ENCODE measurements around the gene RNF225. TPM values are rescaled to one million over a fixed set of nuclear protein-coding genes. Genes with fewer than 3 reads are reported as not detected.

RNF225 gene
- total and polyA plus RNA-seq, 10 of the 15 experiments (the other 5 are each of a cell fraction or from before 2014, with no cell fraction given), result 0.27 to 0.28 TPM; not detected in 8

DNA sequence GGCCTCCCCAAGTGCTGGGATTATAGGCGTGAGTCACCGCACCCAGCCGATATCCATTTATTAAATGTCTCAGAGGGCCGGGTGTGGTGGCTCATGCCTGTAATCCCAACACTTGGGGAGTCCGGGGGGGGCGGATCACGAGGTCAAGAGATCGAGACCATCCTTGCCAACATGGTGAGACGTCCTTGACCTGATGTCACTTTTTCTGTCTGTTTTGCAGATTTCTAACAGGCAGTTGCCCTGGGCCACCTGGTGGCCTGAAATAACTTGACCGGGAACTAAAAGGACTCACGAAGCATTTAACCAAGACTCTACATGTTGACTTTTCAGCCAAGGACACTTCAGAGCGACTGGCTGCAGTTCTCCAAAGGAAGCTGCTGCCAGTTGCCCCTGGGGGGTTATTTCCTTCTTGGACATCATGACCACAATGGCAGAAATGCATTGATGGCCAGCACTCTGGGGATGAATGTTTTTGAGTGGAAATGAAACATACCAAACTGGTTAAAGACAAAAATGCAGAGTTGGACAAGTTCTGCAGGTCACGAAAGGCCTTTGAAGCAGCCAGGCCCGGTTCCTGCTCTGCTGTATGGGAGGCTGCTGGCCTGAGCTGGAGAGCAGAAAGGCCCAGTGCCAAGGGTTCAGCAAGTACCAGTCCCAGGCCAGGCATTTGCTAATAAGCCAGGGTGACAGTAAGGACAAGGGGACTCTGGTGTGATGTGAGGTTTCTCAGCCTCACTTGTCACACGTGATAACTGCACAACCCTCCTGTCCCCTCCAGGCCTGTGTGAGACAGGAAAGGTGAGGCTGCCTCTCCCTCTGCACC lies 22.9 kb upstream of the RNF225 start:
- ChIA-PET SMC1A (ENCODE audit: uncharacterized antibody, unreplicated experiment) (interaction anchor here (2.7 kb wide), 1 partner anchor 8 kb away, joined by 7 read pairs; no protein-coding TSS in a partner anchor), CTCF (no interaction called here), RAD21 (ENCODE audit: unreplicated experiment) (no interaction called here), POLR2A (interaction anchor here (1.4 kb wide), 1 partner anchor 7 kb away, joined by 4 read pairs; no protein-coding TSS in a partner anchor)
- in situ Hi-C loops (cut with MboI), result no loop called here
- no peak for DNase-seq (ENCODE audit: low read depth, low spot score)
- no peaks in the 10 kb centered on the region for H3K36me3 ChIP-seq (ENCODE audit: control insufficient read depth in 2 of 2, insufficient read depth in 2 of 2, low read length in 1 of 2)
- no peak overlapping the region for H3K9ac ChIP-seq (ENCODE audit: control insufficient read depth, insufficient read depth, low read length)
- no peak for FAIRE-seq
- BruUV-seq (replicated peaks), result no TSS peak
- no peak overlapping the region for H3K4me2 ChIP-seq (ENCODE audit: control insufficient read depth, insufficient read depth)
- no peaks in the 10 kb centered on the region for H3K9me3 ChIP-seq (replicated peaks; ENCODE audit: control insufficient read depth, insufficient read depth, low read length)
- WGBS (ENCODE audit: insufficient coverage, insufficient replicate concordance, low lambda C conversion rate, missing lambda C conversion rate), result 60% methylated on average over 15 of the region's 15 CpGs
- no peaks in the 10 kb centered on the region for H3K4me1 ChIP-seq (ENCODE audit: control insufficient read depth, insufficient read depth, low read length)
- H2AFZ ChIP-seq (ENCODE audit: control insufficient read depth, low read depth, low read length), result no peak overlapping the region
- intact Hi-C loops (cut with micrococcal nuclease; ENCODE audit: unreplicated experiment), result no loop called here
- no peak for ATAC-seq
- no peak overlapping the region for H3K27ac ChIP-seq (ENCODE audit: control insufficient read depth, insufficient read depth)
- H4K20me1 ChIP-seq (ENCODE audit: control insufficient read depth, insufficient read depth), result no peaks in the 10 kb centered on the region
- H3K27me3 ChIP-seq (replicated peaks in 1 of 2; ENCODE audit: control insufficient read depth in 2 of 2, insufficient read depth in 2 of 2, low read length in 1 of 2), result no peaks in the 10 kb centered on the region
- TF ChIP-seq NFIC (IDR thresholded peaks at IDR 0.05; ENCODE audit: low read depth, low read length), result no peak
- TF ChIP-seq, protein P1, sequence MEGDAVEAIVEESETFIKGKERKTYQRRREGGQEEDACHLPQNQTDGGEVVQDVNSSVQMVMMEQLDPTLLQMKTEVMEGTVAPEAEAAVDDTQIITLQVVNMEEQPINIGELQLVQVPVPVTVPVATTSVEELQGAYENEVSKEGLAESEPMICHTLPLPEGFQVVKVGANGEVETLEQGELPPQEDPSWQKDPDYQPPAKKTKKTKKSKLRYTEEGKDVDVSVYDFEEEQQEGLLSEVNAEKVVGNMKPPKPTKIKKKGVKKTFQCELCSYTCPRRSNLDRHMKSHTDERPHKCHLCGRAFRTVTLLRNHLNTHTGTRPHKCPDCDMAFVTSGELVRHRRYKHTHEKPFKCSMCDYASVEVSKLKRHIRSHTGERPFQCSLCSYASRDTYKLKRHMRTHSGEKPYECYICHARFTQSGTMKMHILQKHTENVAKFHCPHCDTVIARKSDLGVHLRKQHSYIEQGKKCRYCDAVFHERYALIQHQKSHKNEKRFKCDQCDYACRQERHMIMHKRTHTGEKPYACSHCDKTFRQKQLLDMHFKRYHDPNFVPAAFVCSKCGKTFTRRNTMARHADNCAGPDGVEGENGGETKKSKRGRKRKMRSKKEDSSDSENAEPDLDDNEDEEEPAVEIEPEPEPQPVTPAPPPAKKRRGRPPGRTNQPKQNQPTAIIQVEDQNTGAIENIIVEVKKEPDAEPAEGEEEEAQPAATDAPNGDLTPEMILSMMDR (IDR thresholded peaks at IDR 0.05 in 2 of 3, conservative IDR thresholded peaks at IDR 0.05 in 1 of 3; ENCODE audit: control insufficient read depth in 2 of 3, extremely low read depth in 1 of 3, insufficient read depth in 1 of 3, low read depth in 3 of 3, low read length in 3 of 3), result 0 out of 6 replicates have a peak, but pooled peaks of 2 of the 3 experiments have one; percentile 5
- no peaks in the 10 kb centered on the region for H3K79me2 ChIP-seq (ENCODE audit: control insufficient read depth, insufficient read depth, low read length)
- no peak overlapping the region for H3K4me3 ChIP-seq

DNA sequence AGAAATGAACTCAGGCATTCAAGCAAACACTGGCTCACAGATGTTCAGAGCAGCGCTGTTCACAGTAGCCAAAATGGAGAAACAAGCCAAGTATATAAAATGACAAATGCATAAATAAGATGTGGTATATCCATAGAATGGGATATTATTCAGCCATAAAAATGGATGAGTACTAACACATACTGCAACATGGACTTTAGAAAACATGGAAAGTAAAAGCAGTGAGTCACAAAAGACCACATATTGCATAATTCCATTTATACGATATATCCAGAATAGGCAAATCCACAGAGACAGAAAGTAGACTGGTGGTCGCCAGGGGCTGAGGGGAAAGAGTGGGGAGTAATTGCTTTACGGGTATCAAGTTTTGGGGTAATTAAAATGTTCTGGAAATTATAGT lies 21.3 kb upstream of the RNF225 start:
- intact Hi-C loops (cut with micrococcal nuclease; ENCODE audit: unreplicated experiment), result no loop called here
- FAIRE-seq, result no peak
- TF ChIP-seq FOXM1 (IDR thresholded peaks at IDR 0.05; ENCODE audit: low read depth, low read length) (no peak), CHD2 (IDR thresholded peaks at IDR 0.05; ENCODE audit: borderline replicate concordance, low read depth, low read length) (no peak), ZNF217 (IDR thresholded peaks at IDR 0.05) (no peak), JUND (IDR thresholded peaks at IDR 0.05; ENCODE audit: low read depth, low read length) (no peak), PAX5 (IDR thresholded peaks at IDR 0.05; ENCODE audit: borderline replicate concordance, low read depth, low read length) (no peak), SREBF1 (IDR thresholded peaks at IDR 0.05; ENCODE audit: low read length) (no peak)
- TF ChIP-seq, protein P2, sequence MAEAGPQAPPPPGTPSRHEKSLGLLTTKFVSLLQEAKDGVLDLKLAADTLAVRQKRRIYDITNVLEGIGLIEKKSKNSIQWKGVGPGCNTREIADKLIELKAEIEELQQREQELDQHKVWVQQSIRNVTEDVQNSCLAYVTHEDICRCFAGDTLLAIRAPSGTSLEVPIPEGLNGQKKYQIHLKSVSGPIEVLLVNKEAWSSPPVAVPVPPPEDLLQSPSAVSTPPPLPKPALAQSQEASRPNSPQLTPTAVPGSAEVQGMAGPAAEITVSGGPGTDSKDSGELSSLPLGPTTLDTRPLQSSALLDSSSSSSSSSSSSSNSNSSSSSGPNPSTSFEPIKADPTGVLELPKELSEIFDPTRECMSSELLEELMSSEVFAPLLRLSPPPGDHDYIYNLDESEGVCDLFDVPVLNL (IDR thresholded peaks at IDR 0.05; ENCODE audit: low read depth, low read length), result no peak
- TF ChIP-seq, protein P3, sequence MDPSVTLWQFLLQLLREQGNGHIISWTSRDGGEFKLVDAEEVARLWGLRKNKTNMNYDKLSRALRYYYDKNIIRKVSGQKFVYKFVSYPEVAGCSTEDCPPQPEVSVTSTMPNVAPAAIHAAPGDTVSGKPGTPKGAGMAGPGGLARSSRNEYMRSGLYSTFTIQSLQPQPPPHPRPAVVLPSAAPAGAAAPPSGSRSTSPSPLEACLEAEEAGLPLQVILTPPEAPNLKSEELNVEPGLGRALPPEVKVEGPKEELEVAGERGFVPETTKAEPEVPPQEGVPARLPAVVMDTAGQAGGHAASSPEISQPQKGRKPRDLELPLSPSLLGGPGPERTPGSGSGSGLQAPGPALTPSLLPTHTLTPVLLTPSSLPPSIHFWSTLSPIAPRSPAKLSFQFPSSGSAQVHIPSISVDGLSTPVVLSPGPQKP (IDR thresholded peaks at IDR 0.05; ENCODE audit: low read depth, low read length), result no peak

More for the DNA sequence above, 21.3 kb upstream of the RNF225 start:
- ChIA-PET RAD21 (ENCODE audit: unreplicated experiment) (no interaction called here), SMC1A (ENCODE audit: uncharacterized antibody, unreplicated experiment) (interaction anchor here (1.1 to 2.7 kb wide), 2 partner anchors 10 to 11 kb away, joined by 3 to 7 read pairs; partner anchors contain the start of gene ZNF497), POLR2A (interaction anchor here (1.1 to 1.4 kb wide), 2 partner anchors 9 to 12 kb away, joined by 4 read pairs; partner anchors contain the start of gene ZNF497), CTCF (interaction anchor here (1.5 kb wide), 1 partner anchor 9 kb away, joined by 4 read pairs; no protein-coding TSS in a partner anchor)
- in situ Hi-C loops (cut with MboI), result no loop called here
- Histone ChIP-seq H3K9ac (ENCODE audit: control insufficient read depth, insufficient read depth, low read length) (no peak overlapping the region), H4K20me1 (ENCODE audit: control insufficient read depth, insufficient read depth) (no peaks in the 10 kb centered on the region), H3K4me1 (ENCODE audit: control insufficient read depth, insufficient read depth, low read length) (no peaks in the 10 kb centered on the region; the same call in 1 of the 2 replicates), H3K36me3 (ENCODE audit: control insufficient read depth in 2 of 2, insufficient read depth in 2 of 2, low read length in 1 of 2) (no peaks in the 10 kb centered on the region), H3K9me3 (replicated peaks; ENCODE audit: control insufficient read depth, insufficient read depth, low read length) (no peaks in the 10 kb centered on the region), H3K4me2 (ENCODE audit: control insufficient read depth, insufficient read depth) (no peak overlapping the region), H3K27ac (ENCODE audit: control insufficient read depth, insufficient read depth) (no peak overlapping the region), H2AFZ (ENCODE audit: control insufficient read depth, low read depth, low read length) (no peak overlapping the region), H3K79me2 (ENCODE audit: control insufficient read depth, insufficient read depth, low read length) (no peaks in the 10 kb centered on the region), H3K4me3 (no peak overlapping the region), H3K27me3 (replicated peaks in 1 of 2; ENCODE audit: control insufficient read depth in 2 of 2, insufficient read depth in 2 of 2, low read length in 1 of 2) (no peaks in the 10 kb centered on the region)
- ATAC-seq (no peak), DNase-seq (ENCODE audit: low read depth, low spot score) (no peak)
- BruUV-seq (replicated peaks), result no TSS peak
- 91% methylated on average over 4 of the region's 4 CpGs for WGBS (ENCODE audit: insufficient coverage, insufficient replicate concordance, low lambda C conversion rate, missing lambda C conversion rate)
